Endothelial cell (in vitro differentiated cells): ENCODE results near the gene HDAC7. TPM values are rescaled to one million over a fixed set of nuclear protein-coding genes. Genes with fewer than 3 reads are reported as not detected.

ENCODE experiments used
- DNase-seq: peaks from one replicate; pipeline ENCODE4 v3.0.0; 2021; ENCODE audit warnings: low spot score
- H3K27ac Mint-ChIP-seq: one replicate; pipeline ENCODE4 v1.8.0; 2021; ENCODE audit warnings: mixed read lengths, inconsistent platforms; ENCODE audit not compliant: unreplicated experiment
- H3K27me3 Mint-ChIP-seq: one replicate; pipeline ENCODE4 v1.8.0; 2021; ENCODE audit warnings: mild to moderate bottlenecking, moderate library complexity, mixed read lengths, inconsistent platforms; ENCODE audit not compliant: unreplicated experiment
- H3K36me3 Mint-ChIP-seq: one replicate; pipeline ENCODE4 v1.8.0; 2021; ENCODE audit warnings: mild to moderate bottlenecking, low read depth, mixed read lengths, inconsistent platforms; ENCODE audit not compliant: unreplicated experiment
- H3K4me1 Mint-ChIP-seq: one replicate; pipeline ENCODE4 v1.8.0; 2021; ENCODE audit warnings: mild to moderate bottlenecking, mixed read lengths, inconsistent platforms; ENCODE audit not compliant: unreplicated experiment
- H3K4me3 Mint-ChIP-seq: one replicate; pipeline ENCODE4 v1.8.0; 2021; ENCODE audit warnings: mild to moderate bottlenecking, mixed read lengths, inconsistent platforms; ENCODE audit not compliant: unreplicated experiment
- H3K9me3 Mint-ChIP-seq: one replicate; pipeline ENCODE4 v1.8.0; 2021; ENCODE audit warnings: mixed read lengths, inconsistent platforms; ENCODE audit not compliant: unreplicated experiment
- CTCF ChIP-seq: fragments of 200-600 bp; sonication (generic); IDR thresholded peaks from one replicate; pipeline ENCODE4 v1.5.0; 2021; ENCODE audit warnings: antibody characterized with exemption; ENCODE audit not compliant: unreplicated experiment
- total RNA-seq: library from RNA; stranded (reverse); fragmentation: NEBNext Ultra II Directional; extraction: Animal tissue kit (Norgen Biotek cat#: 25700); gene quantifications from one replicate; pipeline ENCODE4 v1.2.1, GENCODE V29; 2021; ENCODE audit not compliant: unreplicated experiment

The HDAC7 gene
- total RNA-seq, 1 donor from 2014 or later = 387 TPM

DNA sequence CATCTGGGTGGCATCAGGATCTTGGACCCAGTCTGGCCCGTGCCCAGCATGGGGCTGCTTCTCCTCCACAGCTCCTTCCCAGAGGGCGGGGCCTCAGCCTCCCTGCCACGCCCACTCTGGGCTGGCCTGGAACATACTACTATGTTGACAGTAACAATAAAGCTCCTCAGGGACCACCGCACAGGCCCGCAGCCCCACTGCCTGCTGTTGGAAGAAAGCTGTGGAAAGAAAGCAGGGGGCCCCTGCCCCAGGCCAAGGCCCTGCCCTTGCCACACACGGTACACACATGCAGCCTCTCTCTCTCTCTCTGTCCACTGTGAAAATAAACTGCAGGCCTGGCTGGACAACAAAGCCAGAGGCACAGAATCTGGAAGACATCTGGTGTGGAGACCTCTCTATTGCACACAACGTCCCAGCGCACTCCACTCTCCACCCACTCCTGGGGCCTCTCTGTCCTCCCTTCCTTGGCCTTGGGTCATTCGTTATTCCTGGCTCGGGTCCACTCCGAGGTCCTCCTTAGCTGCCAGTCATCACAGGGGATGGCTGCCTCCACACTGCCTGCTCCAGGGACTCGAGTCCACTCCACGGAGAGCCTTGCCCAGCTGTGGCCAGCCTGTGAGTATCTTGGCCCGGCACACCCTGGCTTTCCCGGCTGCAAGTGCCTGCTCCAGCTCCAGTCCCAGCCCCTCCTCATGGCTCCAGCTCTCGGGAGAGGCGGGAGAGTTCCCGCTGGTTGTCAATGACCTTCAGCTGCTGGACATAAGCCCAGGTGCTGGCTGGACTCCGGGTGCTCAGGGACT, 82.6 kb downstream of the HDAC7 start:
- H3K4me3 Mint-ChIP-seq = no peak overlapping the region
- no peaks in the 10 kb centered on the region for H3K9me3 Mint-ChIP-seq
- peaks cover 30% of the 10 kb centered on the region for H3K36me3 Mint-ChIP-seq
- no peak overlapping the region for H3K27ac Mint-ChIP-seq
- no peak for TF ChIP-seq CTCF
- peaks cover 21% of the 10 kb centered on the region for H3K27me3 Mint-ChIP-seq
- DNase-seq = no peak
- H3K4me1 Mint-ChIP-seq = peaks cover 23% of the 10 kb centered on the region

DNA sequence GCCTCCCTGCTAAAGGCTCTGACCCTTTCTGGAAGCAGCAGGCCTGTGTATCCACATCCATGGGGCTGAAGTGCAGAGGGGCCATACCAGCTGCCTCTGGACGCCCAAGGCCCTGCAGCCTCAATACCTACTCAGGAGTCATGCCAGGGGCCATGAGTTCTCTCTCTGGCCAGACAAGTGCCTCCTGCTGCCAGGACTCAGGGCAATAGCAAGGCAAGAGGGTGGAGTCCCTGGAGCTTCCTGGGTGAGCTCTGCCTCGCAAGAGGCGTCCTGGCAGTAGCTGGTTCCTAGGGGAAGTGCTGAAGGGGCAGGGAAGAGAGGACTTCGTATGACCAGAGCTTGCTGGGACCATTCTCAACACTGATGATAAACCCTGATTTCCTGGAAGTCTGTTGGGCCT, 83.5 kb downstream of the HDAC7 start:
- no peak for TF ChIP-seq CTCF
- no peak for DNase-seq
- H3K27me3 Mint-ChIP-seq = peaks cover 16% of the 10 kb centered on the region
- peaks cover 23% of the 10 kb centered on the region for H3K4me1 Mint-ChIP-seq
- no peaks in the 10 kb centered on the region for H3K9me3 Mint-ChIP-seq
- no peak overlapping the region for H3K27ac Mint-ChIP-seq
- H3K36me3 Mint-ChIP-seq = peaks cover 30% of the 10 kb centered on the region
- H3K4me3 Mint-ChIP-seq = no peak overlapping the region

DNA sequence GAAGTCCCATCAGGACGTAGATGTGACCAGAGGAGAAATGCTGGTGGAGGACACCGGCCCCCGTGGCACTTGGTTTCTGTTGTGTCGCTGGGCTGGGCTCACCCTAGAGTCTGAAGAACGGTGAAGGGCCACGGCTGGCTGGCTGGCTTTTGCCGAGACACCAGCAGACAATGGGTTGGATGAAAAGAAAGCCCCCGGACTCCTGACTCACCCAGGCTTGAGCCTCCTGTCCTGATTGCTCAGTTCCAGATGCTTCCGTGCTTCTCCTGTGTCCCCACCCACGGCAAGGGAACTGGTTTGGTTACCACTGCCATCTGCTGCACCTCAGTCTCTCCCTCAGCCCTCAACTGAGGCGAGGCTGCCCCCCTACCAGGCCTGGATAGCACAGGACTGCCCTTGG, 84.1 kb downstream of the HDAC7 start:
- no peak for DNase-seq
- Mint-ChIP-seq H3K4me1 (peaks cover 23% of the 10 kb centered on the region), H3K9me3 (no peaks in the 10 kb centered on the region), H3K4me3 (no peak overlapping the region), H3K36me3 (peaks cover 30% of the 10 kb centered on the region), H3K27me3 (peaks cover 16% of the 10 kb centered on the region), H3K27ac (no peak overlapping the region)
- no peak for TF ChIP-seq CTCF

- Mint-ChIP-seq H3K9me3 (no peaks in the 10 kb centered on the region), H3K36me3 (peaks cover 29% of the 10 kb centered on the region), H3K27me3 (peaks cover 14% of the 10 kb centered on the region), H3K4me3 (no peak overlapping the region), H3K27ac (peak overlapping the region; percentile 70), H3K4me1 (peaks cover 23% of the 10 kb centered on the region)
- DNase-seq = peak; percentile 24
- TF ChIP-seq CTCF = no peak
Observed at GRCh38 chr12:47734725-47735480, 84.8 kb downstream of the HDAC7 start.

DNA sequence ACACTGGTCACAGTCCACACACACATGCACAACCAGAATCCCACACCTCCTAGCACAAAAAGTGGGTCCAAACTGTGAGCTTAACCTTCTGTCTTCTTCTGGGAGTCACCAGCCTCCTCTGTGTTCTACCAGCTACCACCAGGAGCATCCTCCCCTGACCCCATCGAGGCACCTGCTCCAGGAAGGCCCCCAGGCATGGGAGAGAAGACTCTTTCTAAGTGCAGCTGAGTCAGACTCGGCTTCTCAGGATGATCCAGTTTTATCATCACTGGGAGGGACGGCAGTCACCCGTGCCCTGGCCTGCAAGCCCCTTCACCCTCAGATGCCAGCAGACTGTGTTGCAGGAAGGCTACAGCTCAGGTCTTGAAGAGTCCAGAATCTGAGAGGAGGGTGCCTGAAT, 86.6 kb downstream of the HDAC7 start:
- no peak overlapping the region for H3K4me3 Mint-ChIP-seq
- no peak overlapping the region for H3K27ac Mint-ChIP-seq

More for the DNA sequence above, 86.6 kb downstream of the HDAC7 start:
- Mint-ChIP-seq H3K9me3 (no peaks in the 10 kb centered on the region), H3K4me1 (peaks cover 23% of the 10 kb centered on the region), H3K36me3 (peaks cover 23% of the 10 kb centered on the region), H3K27me3 (peaks cover 8% of the 10 kb centered on the region)
- DNase-seq = no peak
- no peak for TF ChIP-seq CTCF
